Measurements from ENCODE around the gene ABRACL.

- no peak for TF ChIP-seq CTCF (IDR thresholded peaks at IDR 0.05; ENCODE audit: poor library complexity)
- no peak for TF ChIP-seq EZH2 (IDR thresholded peaks at IDR 0.05; ENCODE audit: borderline replicate concordance)
Observed at GRCh38 chr6:139027620-139028182, 844 bp upstream of the ABRACL start.
